H1 (cell line): Measurements from ENCODE around the gene EPN2. TPM values are rescaled to one million over a fixed set of nuclear protein-coding genes. Genes with fewer than 3 reads are reported as not detected.
"Not testable (repeated sequence)": the region's sequence is repeated elsewhere in the genome, so short reads cannot be mapped to it uniquely, and the experiment has no call there.

Experiments
- CTCF ChIA-PET: fragments of 300-600 bp; sonication (Branson Sonifier 250); formaldehyde crosslinking; loops from one replicate; lab custom pipeline; 2021; ENCODE audit not compliant: partially characterized antibody; lab: Charles Lee
- POLR2A ChIA-PET: fragments of 300-600 bp; sonication (Branson Sonifier 250); formaldehyde crosslinking; loops from one replicate; lab custom pipeline; 2021; ENCODE audit warnings: inconsistent platforms; ENCODE audit not compliant: partially characterized antibody; lab: Charles Lee
- DNase-seq, 2 experiments: peaks; one replicate each; pipeline versions ENCODE4 v3.0.0 to v3.0.0-alpha.2; 2010 to 2022; ENCODE audit warnings: low spot score in 2 of 2, low read depth in 1 of 2, mixed read lengths in 1 of 2
- FAIRE-seq: peaks from 2 replicates; lab custom pipeline; 2011; peaks lifted over from hg19 to GRCh38; lab: Jason Lieb, UNC
- H2AFZ ChIP-seq: 2 replicates; pipeline ENCODE4 v1.8.1; 2012; ENCODE audit warnings: low read length, inconsistent platforms
- H2AK5ac ChIP-seq: 2 replicates; pipeline ENCODE4 v1.6.1; 2013; ENCODE audit warnings: low read depth, low read length
- H2BK120ac ChIP-seq: replicated peaks from 2 replicates; pipeline ENCODE3; 2013; ENCODE audit warnings: low read depth, low read length, inconsistent platforms
- H2BK12ac ChIP-seq: 2 replicates; pipeline ENCODE4 v1.6.1; 2013; ENCODE audit warnings: low read depth, low read length
- H2BK15ac ChIP-seq: 2 replicates; pipeline ENCODE4 v1.6.1; 2013; ENCODE audit warnings: low read length
- H2BK20ac ChIP-seq: 2 replicates; pipeline ENCODE4 v1.6.1; 2013; ENCODE audit warnings: low read length
- H2BK5ac ChIP-seq: 2 replicates; pipeline ENCODE4 v1.6.1; 2013; ENCODE audit warnings: low read depth, low read length
- H3K14ac ChIP-seq: 2 replicates; pipeline ENCODE4 v1.6.1; 2013; ENCODE audit warnings: inconsistent platforms; ENCODE audit not compliant: insufficient read length
- H3K18ac ChIP-seq: 2 replicates; pipeline ENCODE4 v1.6.1; 2013; ENCODE audit warnings: low read length; ENCODE audit errors: extremely low read depth
- H3K23ac ChIP-seq: 2 replicates; pipeline ENCODE4 v1.6.1; 2013; ENCODE audit warnings: inconsistent platforms; ENCODE audit not compliant: insufficient read length
- H3K23me2 ChIP-seq: 2 replicates; pipeline ENCODE4 v1.6.1; 2013; ENCODE audit warnings: low read depth, low read length
- H3K27ac ChIP-seq: 2 replicates; pipeline ENCODE4 v1.6.1; 2011; ENCODE audit warnings: low read depth, low read length, inconsistent platforms
- H3K27me3 ChIP-seq, 4 experiments: replicated peaks in 1 of 4; 1 replicate in 1 of 4; 2 replicates in 3 of 4; pipeline versions ENCODE4 v1.6.1 to v1.8.1; 2011 to 2013; ENCODE audit warnings: low read length in 3 of 4, mild to moderate bottlenecking in 3 of 4, inconsistent platforms in 2 of 4, mixed read lengths in 2 of 4, moderate library complexity in 1 of 4; ENCODE audit not compliant: control insufficient read depth in 3 of 4, insufficient read depth in 3 of 4; ENCODE audit errors: extremely low read depth in 1 of 4
- H3K36me3 ChIP-seq, 4 experiments: 2 replicates each; pipeline versions ENCODE4 v1.6.1 to v1.8.1; 2011 to 2013; ENCODE audit warnings: mild to moderate bottlenecking in 4 of 4, low read length in 3 of 4, moderate library complexity in 2 of 4, control low read depth in 1 of 4, inconsistent platforms in 1 of 4; ENCODE audit not compliant: insufficient read depth in 4 of 4, control insufficient read depth in 2 of 4
- H3K4ac ChIP-seq: replicated peaks from 2 replicates; pipeline ENCODE3; 2013; ENCODE audit warnings: low read length, low read depth, mixed read lengths, inconsistent platforms; ENCODE audit not compliant: insufficient read length
- H3K4me1 ChIP-seq, 4 experiments: replicated peaks in 1 of 4; 1 replicate in 1 of 4; 2 replicates in 3 of 4; pipeline versions ENCODE4 v1.6.1 to v1.8.1; 2011 to 2013; ENCODE audit warnings: low read length in 3 of 4, inconsistent platforms in 2 of 4, mixed read lengths in 1 of 4; ENCODE audit not compliant: insufficient read depth in 4 of 4, control insufficient read depth in 3 of 4
- H3K4me2 ChIP-seq, 2 experiments: 2 replicates each; pipeline versions ENCODE4 v1.6.1 to v1.8.1; 2011 to 2013; ENCODE audit warnings: low read depth in 2 of 2, low read length in 2 of 2, control low read depth in 1 of 2, inconsistent platforms in 1 of 2, mild to moderate bottlenecking in 1 of 2; ENCODE audit not compliant: insufficient read depth in 1 of 2
- H3K4me3 ChIP-seq, 4 experiments: fragments of 200-600, 300-600 bp in 1 of 4; sonication (generic), shearing (Covaris generic), sonication (Bioruptor Twin) in 1 of 4; 2 replicates each; pipeline versions ENCODE4 v1.5.1 to v1.8.1; 2011 to 2016; ENCODE audit warnings: low read length in 4 of 4, low read depth in 3 of 4, control low read depth in 2 of 4, inconsistent platforms in 2 of 4, mild to moderate bottlenecking in 2 of 4, mixed read lengths in 1 of 4, moderate library complexity in 1 of 4; ENCODE audit not compliant: insufficient read depth in 2 of 4; ENCODE audit errors: extremely low read depth in 1 of 4
- H3K56ac ChIP-seq: replicated peaks from 2 replicates; pipeline ENCODE3; 2013; ENCODE audit warnings: low read depth, mild to moderate bottlenecking, mixed read lengths, low read length, inconsistent platforms; ENCODE audit not compliant: insufficient read length
- H3K79me1 ChIP-seq: 2 replicates; pipeline ENCODE4 v1.6.1; 2013; ENCODE audit warnings: low read depth, low read length, control low read depth
- H3K79me2 ChIP-seq, 2 experiments: 2 replicates each; pipeline versions ENCODE4 v1.6.1 to v1.8.1; 2012 to 2013; ENCODE audit warnings: low read length in 2 of 2, mild to moderate bottlenecking in 2 of 2, inconsistent platforms in 1 of 2; ENCODE audit not compliant: insufficient read depth in 2 of 2, control insufficient read depth in 1 of 2
- H3K9ac ChIP-seq, 4 experiments: replicated peaks in 1 of 4; 1 replicate in 1 of 4; 2 replicates in 3 of 4; pipeline versions ENCODE4 v1.6.1 to v1.8.1; 2011 to 2013; ENCODE audit warnings: low read depth in 3 of 4, low read length in 3 of 4, control low read depth in 2 of 4, mild to moderate bottlenecking in 2 of 4, moderate library complexity in 2 of 4, inconsistent platforms in 1 of 4; ENCODE audit errors: extremely low read depth in 1 of 4
- H3K9me3 ChIP-seq, 2 experiments: 2 replicates each; pipeline versions ENCODE4 v1.6.1 to v1.8.1; 2012 to 2013; ENCODE audit warnings: mild to moderate bottlenecking in 2 of 2, moderate library complexity in 2 of 2, control low read depth in 1 of 2, inconsistent platforms in 1 of 2, low read depth in 1 of 2, low read length in 1 of 2, mixed read lengths in 1 of 2; ENCODE audit not compliant: insufficient read depth in 2 of 2
- H4K20me1 ChIP-seq, 2 experiments: replicated peaks in 1 of 2; 2 replicates each; pipeline versions ENCODE3 to v1.8.1; 2011 to 2013; ENCODE audit warnings: inconsistent platforms in 2 of 2, low read length in 2 of 2, mild to moderate bottlenecking in 1 of 2; ENCODE audit not compliant: insufficient read depth in 2 of 2, control insufficient read depth in 1 of 2
- H4K5ac ChIP-seq: 2 replicates; pipeline ENCODE4 v1.6.1; 2013; ENCODE audit warnings: low read length, low read depth, mixed read lengths, inconsistent platforms; ENCODE audit not compliant: insufficient read length
- H4K8ac ChIP-seq: 2 replicates; pipeline ENCODE4 v1.8.0; 2013; ENCODE audit warnings: mild to moderate bottlenecking, moderate library complexity, low read length, inconsistent platforms; ENCODE audit not compliant: insufficient read depth; ENCODE audit errors: extremely low read depth
- H4K91ac ChIP-seq: replicated peaks from 2 replicates; pipeline ENCODE3; 2013; ENCODE audit warnings: low read length, mixed read lengths, inconsistent platforms; ENCODE audit not compliant: insufficient read length
- WGBS, 2 experiments: shearing (Covaris generic) in 1 of 2; methylation state at CpG; one replicate each; pipeline versions ENCODE4 v1.1.6 to v1.1.7; 2013 to 2015; ENCODE audit warnings: low lambda C conversion rate in 2 of 2, mixed read lengths in 2 of 2, inconsistent platforms in 1 of 2, low coverage in 1 of 2, missing lambda C conversion rate in 1 of 2; ENCODE audit not compliant: insufficient replicate concordance in 2 of 2, insufficient coverage in 1 of 2, insufficient read length in 1 of 2; ENCODE audit errors: extremely low coverage in 1 of 2, missing lambda C conversion rate in 1 of 2; 5-methylcytosine and 5-hydroxymethylcytosine counted together
- polyA plus RNA-seq, 7 experiments: library from polyadenylated mRNA; depleted of rRNA in 3 of 7; stranded (reverse) in 5 of 7; unstranded in 2 of 7; fragments of >200 nt in 5 of 7; fragments of 200-250 nt in 2 of 7; gene quantifications; 1 replicate in 5 of 7; 2 replicates in 1 of 7; 4 replicates in 1 of 7; pipeline versions ENCODE4 v1.2.1 to v1.2.3, GENCODE V29; 2011 to 2013; ENCODE audit warnings: missing spikeins in 2 of 7, mixed read lengths in 2 of 7
- total RNA-seq: library from RNA; stranded (reverse); fragmentation: NEBNext Ultra II Directional; extraction: Animal tissue kit (Norgen Biotek cat#: 25700); gene quantifications from 2 replicates; pipeline ENCODE4 v1.2.1, GENCODE V29; 2021

EPN2 gene
- total and polyA plus RNA-seq, 2 of the 8 experiments (the other 6 are each of a cell fraction or from before 2014, with no cell fraction given): 28.7 to 55.8 TPM

DNA sequence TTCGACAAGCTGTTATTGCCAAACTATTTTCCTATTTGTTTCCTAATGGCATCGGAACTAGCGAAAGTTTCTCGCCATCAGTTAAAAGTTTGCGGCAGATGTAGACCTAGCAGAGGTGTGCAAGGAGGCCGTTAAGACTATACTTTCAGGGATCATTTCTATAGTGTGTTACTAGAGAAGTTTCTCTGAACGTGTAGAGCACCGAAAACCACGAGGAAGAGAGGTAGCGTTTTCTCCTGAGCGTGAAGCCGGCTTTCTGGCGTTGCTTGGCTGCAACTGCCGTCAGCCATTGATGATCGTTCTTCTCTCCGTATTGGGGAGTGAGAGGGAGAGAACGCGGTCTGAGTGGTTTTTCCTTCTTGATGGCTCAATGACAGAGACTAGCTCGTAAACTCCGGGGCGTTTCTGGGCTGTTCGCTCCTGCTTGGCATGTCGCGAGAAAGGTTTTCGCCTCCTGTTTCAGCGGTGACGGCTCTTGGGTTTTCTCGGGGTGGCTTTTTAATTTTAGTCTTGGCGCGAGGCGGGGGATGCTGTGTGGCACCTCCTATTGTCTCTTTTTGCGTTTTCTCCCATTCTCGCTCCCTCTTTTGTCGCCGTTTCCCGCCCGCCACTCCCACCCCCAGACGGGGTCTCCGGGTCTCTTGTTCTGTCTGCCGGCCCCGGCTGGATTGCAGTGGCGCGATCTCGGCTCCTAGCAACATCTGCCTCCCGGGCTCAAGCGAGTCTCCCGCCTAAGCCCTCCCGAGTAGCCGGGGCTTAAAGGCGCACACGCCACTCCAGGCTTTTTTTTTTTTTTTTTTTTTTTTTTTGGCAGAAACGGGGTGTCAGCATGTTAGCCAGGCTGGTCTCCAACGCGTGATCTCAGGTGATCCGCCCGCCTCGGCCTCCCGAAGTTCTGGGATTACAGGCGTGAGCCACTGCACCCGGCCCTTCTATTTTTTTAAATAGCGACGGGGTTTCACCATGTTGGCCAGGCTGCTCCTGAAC, 49.0 kb upstream of the EPN2 start:
- H3K27ac ChIP-seq, H3K36me3 ChIP-seq, H2AFZ ChIP-seq, H4K8ac ChIP-seq, H3K27me3 ChIP-seq, H3K18ac ChIP-seq, H2BK15ac ChIP-seq, H4K20me1 ChIP-seq, H2BK12ac ChIP-seq, H3K56ac ChIP-seq, H2AK5ac ChIP-seq, H3K23ac ChIP-seq, H3K4ac ChIP-seq, H2BK20ac ChIP-seq, H3K14ac ChIP-seq, H3K23me2 ChIP-seq, H3K9me3 ChIP-seq, POLR2A ChIA-PET, H3K79me2 ChIP-seq, H2BK120ac ChIP-seq, H3K4me3 ChIP-seq, FAIRE-seq, H3K4me1 ChIP-seq, H3K9ac ChIP-seq, H2BK5ac ChIP-seq, H3K4me2 ChIP-seq, H3K79me1 ChIP-seq, H4K91ac ChIP-seq, CTCF ChIA-PET, H4K5ac ChIP-seq: not testable (repeated sequence)
- peak in 1 of 2 experiments; percentile 92 for DNase-seq
- WGBS, 2 experiments: 0% methylated on average over 11 of the region's 62 CpGs; no CpG with 5 or more reads in 1 of the 2 experiments
